ENCODE results near the gene USHBP1. TPM values are rescaled to one million over a fixed set of nuclear protein-coding genes. Genes with fewer than 3 reads are reported as not detected.

USHBP1 gene
- total and polyA plus RNA-seq, 2 of the 13 experiments (the other 11 are each of a cell fraction or from before 2014, with no cell fraction given), result 0.15 to 1.5 TPM

GRCh38 chr19:17242431-17243208 is 21.9 kb downstream of the USHBP1 start:
- peak overlapping the region; percentile 99 for H3K4me2 ChIP-seq (ENCODE audit: low read depth, low read length)
- no peaks in the 10 kb centered on the region for H3K27me3 ChIP-seq (ENCODE audit: control insufficient read depth in 1 of 2, insufficient read depth in 2 of 2, low read length in 2 of 2)
- H3K9me3 ChIP-seq (ENCODE audit: low read length), result no peaks in the 10 kb centered on the region
- peaks cover 27% of the 10 kb centered on the region; the same call in 1 of the 2 replicates for H4K20me1 ChIP-seq (ENCODE audit: insufficient read depth, low read length)
- POLR2A ChIA-PET, result interaction anchor here (0.6 to 9.0 kb wide), 8 partner anchors 8 to 28 kb away, joined by 3 to 178 read pairs (median 20); partner anchors contain the start of genes BABAM1, OCEL1 and USE1
- no CpG with 5 or more reads among the region's 8 CpGs for WGBS (ENCODE audit: low lambda C conversion rate)
- intact Hi-C loops (cut with micrococcal nuclease; ENCODE audit: unreplicated experiment), result no loop called here
- no peak for DNase-seq (ENCODE audit: low spot score)
- CTCF ChIA-PET (ENCODE audit: low intra/inter-chr PET ratio, low total read pairs), result no interaction called here
- no peak for FAIRE-seq
- peak overlapping the region; percentile 87 to 92 (median 89) for H3K4me3 ChIP-seq (replicated peaks in 1 of 3; ENCODE audit: insufficient read depth in 1 of 3, low read depth in 2 of 3, low read length in 3 of 3)
- H3K27ac ChIP-seq (ENCODE audit: extremely low read length, insufficient read depth, low read length), result peak overlapping the region; percentile 95
- H3K79me2 ChIP-seq (ENCODE audit: insufficient read depth, low read length), result peaks cover 58% of the 10 kb centered on the region
- H2AFZ ChIP-seq (ENCODE audit: low read length), result no peak overlapping the region
- in situ Hi-C loops (cut with HindIII; ENCODE audit: extremely low pct_ligation_motif_present, low pct_unique_long_range_greater_than_20kb), result no loop called here
- H3K9ac ChIP-seq (ENCODE audit: insufficient read depth, low read depth, low read length), result peak overlapping the region; percentile 90
- no TSS peak for BruUV-seq (replicated peaks)
- peaks cover 72% of the 10 kb centered on the region for H3K4me1 ChIP-seq (ENCODE audit: insufficient read depth, low read length)
- no peak for ATAC-seq
- peaks cover 6 to 11% of the 10 kb centered on the region in 2 experiments; a peak in 4 of 5 replicates for H3K36me3 ChIP-seq (replicated peaks in 1 of 2; ENCODE audit: control insufficient read depth in 1 of 2, insufficient read depth in 2 of 2, low read length in 2 of 2)
- TF ChIP-seq ZNF382 (CRISPR knock-in tag; IDR thresholded peaks at IDR 0.05; ENCODE audit: borderline replicate concordance) (no peak), ZNF652 (CRISPR knock-in tag; IDR thresholded peaks at IDR 0.05; ENCODE audit: borderline replicate concordance, low read depth) (no peak), ZNF354B (CRISPR knock-in tag; IDR thresholded peaks at IDR 0.05) (no peak), SSRP1 (CRISPR knock-in tag; IDR thresholded peaks at IDR 0.05) (no peak), GLI4 (CRISPR knock-in tag; IDR thresholded peaks at IDR 0.05; ENCODE audit: borderline replicate concordance) (no peak), ZNF816 (CRISPR knock-in tag; IDR thresholded peaks at IDR 0.05; ENCODE audit: borderline replicate concordance) (no peak), ZNF136 (CRISPR knock-in tag; IDR thresholded peaks at IDR 0.05; ENCODE audit: low read depth) (no peak), ZBTB39 (CRISPR knock-in tag; IDR thresholded peaks at IDR 0.05) (no peak), NR2F2 (IDR thresholded peaks at IDR 0.05; ENCODE audit: borderline replicate concordance, low read depth) (no peak), MIXL1 (CRISPR knock-in tag; IDR thresholded peaks at IDR 0.05) (no peak), NCOA1 (CRISPR knock-in tag; IDR thresholded peaks at IDR 0.05) (no peak), HOXA7 (CRISPR knock-in tag; IDR thresholded peaks at IDR 0.05) (no peak), ATF6 (CRISPR knock-in tag; conservative IDR thresholded peaks at IDR 0.05) (no peak)
- TF ChIP-seq, protein P1, sequence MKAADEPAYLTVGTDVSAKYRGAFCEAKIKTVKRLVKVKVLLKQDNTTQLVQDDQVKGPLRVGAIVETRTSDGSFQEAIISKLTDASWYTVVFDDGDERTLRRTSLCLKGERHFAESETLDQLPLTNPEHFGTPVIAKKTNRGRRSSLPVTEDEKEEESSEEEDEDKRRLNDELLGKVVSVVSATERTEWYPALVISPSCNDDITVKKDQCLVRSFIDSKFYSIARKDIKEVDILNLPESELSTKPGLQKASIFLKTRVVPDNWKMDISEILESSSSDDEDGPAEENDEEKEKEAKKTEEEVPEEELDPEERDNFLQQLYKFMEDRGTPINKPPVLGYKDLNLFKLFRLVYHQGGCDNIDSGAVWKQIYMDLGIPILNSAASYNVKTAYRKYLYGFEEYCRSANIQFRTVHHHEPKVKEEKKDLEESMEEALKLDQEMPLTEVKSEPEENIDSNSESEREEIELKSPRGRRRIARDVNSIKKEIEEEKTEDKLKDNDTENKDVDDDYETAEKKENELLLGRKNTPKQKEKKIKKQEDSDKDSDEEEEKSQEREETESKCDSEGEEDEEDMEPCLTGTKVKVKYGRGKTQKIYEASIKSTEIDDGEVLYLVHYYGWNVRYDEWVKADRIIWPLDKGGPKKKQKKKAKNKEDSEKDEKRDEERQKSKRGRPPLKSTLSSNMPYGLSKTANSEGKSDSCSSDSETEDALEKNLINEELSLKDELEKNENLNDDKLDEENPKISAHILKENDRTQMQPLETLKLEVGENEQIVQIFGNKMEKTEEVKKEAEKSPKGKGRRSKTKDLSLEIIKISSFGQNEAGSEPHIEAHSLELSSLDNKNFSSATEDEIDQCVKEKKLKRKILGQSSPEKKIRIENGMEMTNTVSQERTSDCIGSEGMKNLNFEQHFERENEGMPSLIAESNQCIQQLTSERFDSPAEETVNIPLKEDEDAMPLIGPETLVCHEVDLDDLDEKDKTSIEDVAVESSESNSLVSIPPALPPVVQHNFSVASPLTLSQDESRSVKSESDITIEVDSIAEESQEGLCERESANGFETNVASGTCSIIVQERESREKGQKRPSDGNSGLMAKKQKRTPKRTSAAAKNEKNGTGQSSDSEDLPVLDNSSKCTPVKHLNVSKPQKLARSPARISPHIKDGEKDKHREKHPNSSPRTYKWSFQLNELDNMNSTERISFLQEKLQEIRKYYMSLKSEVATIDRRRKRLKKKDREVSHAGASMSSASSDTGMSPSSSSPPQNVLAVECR (CRISPR knock-in tag; IDR thresholded peaks at IDR 0.05; ENCODE audit: borderline replicate concordance), result 0 out of 2 replicates have a peak, but pooled peaks have one; percentile 10
- TF ChIP-seq, protein P2, sequence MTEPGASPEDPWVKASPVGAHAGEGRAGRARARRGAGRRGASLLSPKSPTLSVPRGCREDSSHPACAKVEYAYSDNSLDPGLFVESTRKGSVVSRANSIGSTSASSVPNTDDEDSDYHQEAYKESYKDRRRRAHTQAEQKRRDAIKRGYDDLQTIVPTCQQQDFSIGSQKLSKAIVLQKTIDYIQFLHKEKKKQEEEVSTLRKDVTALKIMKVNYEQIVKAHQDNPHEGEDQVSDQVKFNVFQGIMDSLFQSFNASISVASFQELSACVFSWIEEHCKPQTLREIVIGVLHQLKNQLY (CRISPR knock-in tag; IDR thresholded peaks at IDR 0.05), result no peak

All from HepG2 (cell line).